Raji (cell line): ENCODE data around the gene IL13RA2.

Experiments
- POLR2A ChIP-seq: IDR thresholded peaks from 2 replicates; pipeline ENCODE4 v1.6.1; 2011; ENCODE audit warnings: low read depth, low read length, control low read depth; ENCODE audit not compliant: insufficient read depth

IL13RA2 gene

GRCh38 chrX:115021121-115021520 lies 3.7 kb upstream of the IL13RA2 start:
- no peak for TF ChIP-seq POLR2A

- no peak for TF ChIP-seq POLR2A
Observed at GRCh38 chrX:115018944-115019343, 1.5 kb upstream of the IL13RA2 start.

- no peak for TF ChIP-seq POLR2A
Observed at GRCh38 chrX:115018040-115018647, 728 bp upstream of the IL13RA2 start.

- no peak for TF ChIP-seq POLR2A
Observed at GRCh38 chrX:115013705-115014104, 3.7 kb downstream of the IL13RA2 start.

- TF ChIP-seq POLR2A = no peak
Observed at GRCh38 chrX:115011428-115011827, 6.0 kb downstream of the IL13RA2 start.

- no peak for TF ChIP-seq POLR2A
Observed at GRCh38 chrX:114999906-115000305, 17.5 kb downstream of the IL13RA2 start.

- no peak for TF ChIP-seq POLR2A
Observed at GRCh38 chrX:114997779-114998178, 19.6 kb downstream of the IL13RA2 start.

GRCh38 chrX:114985967-114986592 lies 31.3 kb downstream of the IL13RA2 start:
- no peak for TF ChIP-seq POLR2A

GRCh38 chrX:114976292-114976691 lies 41.1 kb downstream of the IL13RA2 start:
- no peak for TF ChIP-seq POLR2A

- TF ChIP-seq POLR2A = no peak
Observed at GRCh38 chrX:114973013-114973412, 44.4 kb downstream of the IL13RA2 start.

- no peak for TF ChIP-seq POLR2A
Observed at GRCh38 chrX:114970806-114971205, 46.6 kb downstream of the IL13RA2 start.

- no peak for TF ChIP-seq POLR2A
Observed at GRCh38 chrX:114964374-114964773, 53.0 kb downstream of the IL13RA2 start.

GRCh38 chrX:114962209-114962608 lies 55.2 kb downstream of the IL13RA2 start:
- no peak for TF ChIP-seq POLR2A

GRCh38 chrX:114959729-114960128 lies 57.7 kb downstream of the IL13RA2 start:
- TF ChIP-seq POLR2A = no peak
